D721Med (cell line): ENCODE data around the gene LDLR.

Experiments used
- DNase-seq: peaks from one replicate; pipeline ENCODE4 v3.0.0; 2011; ENCODE audit warnings: low spot score; ENCODE audit not compliant: insufficient read length
- FAIRE-seq: peaks from 2 replicates; lab custom pipeline; 2011; peaks lifted over from hg19 to GRCh38; lab: Jason Lieb, UNC
- TF ChIP-seq, protein P1 (sequence below): IDR thresholded peaks from 2 replicates; pipeline ENCODE4 v1.5.1; 2012; ENCODE audit warnings: mild to moderate bottlenecking, control low read depth; ENCODE audit not compliant: insufficient read depth; ENCODE audit errors: missing control alignments

The LDLR gene

DNA sequence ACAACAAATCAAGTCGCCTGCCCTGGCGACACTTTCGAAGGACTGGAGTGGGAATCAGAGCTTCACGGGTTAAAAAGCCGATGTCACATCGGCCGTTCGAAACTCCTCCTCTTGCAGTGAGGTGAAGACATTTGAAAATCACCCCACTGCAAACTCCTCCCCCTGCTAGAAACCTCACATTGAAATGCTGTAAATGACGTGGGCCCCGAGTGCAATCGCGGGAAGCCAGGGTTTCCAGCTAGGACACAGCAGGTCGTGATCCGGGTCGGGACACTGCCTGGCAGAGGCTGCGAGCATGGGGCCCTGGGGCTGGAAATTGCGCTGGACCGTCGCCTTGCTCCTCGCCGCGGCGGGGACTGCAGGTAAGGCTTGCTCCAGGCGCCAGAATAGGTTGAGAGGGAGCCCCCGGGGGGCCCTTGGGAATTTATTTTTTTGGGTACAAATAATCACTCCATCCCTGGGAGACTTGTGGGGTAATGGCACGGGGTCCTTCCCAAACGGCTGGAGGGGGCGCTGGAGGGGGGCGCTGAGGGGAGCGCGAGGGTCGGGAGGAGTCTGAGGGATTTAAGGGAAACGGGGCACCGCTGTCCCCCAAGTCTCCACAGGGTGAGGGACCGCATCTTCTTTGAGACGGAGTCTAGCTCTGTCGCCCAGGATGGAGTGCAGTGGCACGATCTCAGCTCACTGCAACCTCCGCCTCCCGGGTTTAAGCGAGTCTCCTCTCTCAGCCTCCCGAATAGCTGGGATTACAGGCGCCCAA lies at the start of gene LDLR:
Gene LDLR, plus strand, starts transcription at position 210 of the 760 bp plus-strand sequence. Its CDS starts 86 bp downstream, at position 296.
- peak; percentile 48 for DNase-seq
- no peak for FAIRE-seq

DNA sequence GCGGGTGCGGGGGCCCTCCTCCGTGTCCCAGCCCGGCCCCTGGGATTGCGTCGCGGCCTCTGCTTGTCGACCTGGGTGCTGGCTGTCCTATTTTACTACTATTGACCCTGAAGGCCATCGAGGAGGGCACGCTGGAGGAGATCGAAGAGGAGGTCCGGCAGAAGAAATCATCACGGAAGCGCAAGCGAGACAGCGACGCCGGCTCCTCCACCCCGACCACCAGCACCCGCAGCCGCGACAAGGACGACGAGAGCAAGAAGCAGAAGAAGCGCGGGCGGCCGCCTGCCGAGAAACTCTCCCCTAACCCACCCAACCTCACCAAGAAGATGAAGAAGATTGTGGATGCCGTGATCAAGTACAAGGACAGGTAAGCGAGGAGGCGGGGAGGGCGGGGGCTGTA lies 48.1 kb upstream of the LDLR start:
- FAIRE-seq = no peak
- DNase-seq = no peak
- TF ChIP-seq, protein P1, sequence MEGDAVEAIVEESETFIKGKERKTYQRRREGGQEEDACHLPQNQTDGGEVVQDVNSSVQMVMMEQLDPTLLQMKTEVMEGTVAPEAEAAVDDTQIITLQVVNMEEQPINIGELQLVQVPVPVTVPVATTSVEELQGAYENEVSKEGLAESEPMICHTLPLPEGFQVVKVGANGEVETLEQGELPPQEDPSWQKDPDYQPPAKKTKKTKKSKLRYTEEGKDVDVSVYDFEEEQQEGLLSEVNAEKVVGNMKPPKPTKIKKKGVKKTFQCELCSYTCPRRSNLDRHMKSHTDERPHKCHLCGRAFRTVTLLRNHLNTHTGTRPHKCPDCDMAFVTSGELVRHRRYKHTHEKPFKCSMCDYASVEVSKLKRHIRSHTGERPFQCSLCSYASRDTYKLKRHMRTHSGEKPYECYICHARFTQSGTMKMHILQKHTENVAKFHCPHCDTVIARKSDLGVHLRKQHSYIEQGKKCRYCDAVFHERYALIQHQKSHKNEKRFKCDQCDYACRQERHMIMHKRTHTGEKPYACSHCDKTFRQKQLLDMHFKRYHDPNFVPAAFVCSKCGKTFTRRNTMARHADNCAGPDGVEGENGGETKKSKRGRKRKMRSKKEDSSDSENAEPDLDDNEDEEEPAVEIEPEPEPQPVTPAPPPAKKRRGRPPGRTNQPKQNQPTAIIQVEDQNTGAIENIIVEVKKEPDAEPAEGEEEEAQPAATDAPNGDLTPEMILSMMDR = no peak

More for the DNA sequence above, at the start of gene LDLR:
- TF ChIP-seq, protein P1 = no peak

DNA sequence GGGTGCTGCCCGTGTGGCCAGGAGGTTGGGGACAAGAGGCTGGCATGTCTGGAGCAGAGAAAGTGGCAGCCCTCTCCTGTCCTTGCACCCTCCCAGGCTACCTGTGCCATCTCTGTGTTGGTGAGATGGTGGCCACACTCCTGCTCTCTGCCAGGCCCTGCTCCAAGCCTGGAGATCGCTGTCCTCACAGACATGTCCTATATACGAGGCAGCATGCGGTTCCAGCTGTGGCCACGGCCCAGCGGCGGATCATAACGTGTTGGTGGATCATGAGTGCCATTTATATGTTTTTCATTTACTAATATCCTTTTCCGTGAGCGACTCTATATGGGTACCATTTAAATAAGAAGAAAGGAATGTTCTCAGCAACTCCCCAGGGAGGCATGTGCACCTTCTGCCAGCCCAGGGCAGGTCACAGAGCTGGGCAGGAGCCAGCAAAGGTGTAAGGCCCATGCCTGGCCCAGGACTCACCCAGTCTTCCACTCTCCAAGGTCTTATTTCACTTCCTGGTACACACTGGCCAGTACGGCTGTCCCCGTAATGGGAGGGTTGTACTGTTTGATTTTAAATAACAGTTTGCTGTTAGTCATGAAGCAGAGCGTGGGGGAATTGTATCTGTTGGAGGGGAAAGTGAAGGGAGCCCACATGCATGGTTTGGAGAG lies 47.2 kb upstream of the LDLR start:
- FAIRE-seq (no peak), DNase-seq (no peak)
- TF ChIP-seq, protein P1 = no peak

DNA sequence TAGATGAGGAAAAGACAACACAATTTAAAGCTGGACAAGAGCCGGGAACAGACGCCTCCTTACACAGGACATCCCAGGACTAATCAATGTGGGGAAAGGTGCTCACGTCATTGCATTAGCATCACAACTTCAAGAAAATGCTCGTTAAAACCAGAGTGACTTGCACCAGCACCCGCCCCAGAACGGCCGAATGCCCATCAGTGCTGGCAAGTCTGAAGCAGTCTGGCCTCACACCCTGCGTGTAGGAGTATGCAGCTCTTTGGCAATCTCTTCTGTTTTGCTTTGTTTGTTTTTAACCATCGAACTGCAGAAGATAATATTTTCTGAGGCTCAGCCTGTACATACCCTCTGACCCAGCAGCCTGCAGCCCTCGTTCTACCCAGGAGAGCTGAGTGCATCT lies 44.8 kb upstream of the LDLR start:
- TF ChIP-seq, protein P1 = no peak
- FAIRE-seq = no peak
- DNase-seq = no peak

DNA sequence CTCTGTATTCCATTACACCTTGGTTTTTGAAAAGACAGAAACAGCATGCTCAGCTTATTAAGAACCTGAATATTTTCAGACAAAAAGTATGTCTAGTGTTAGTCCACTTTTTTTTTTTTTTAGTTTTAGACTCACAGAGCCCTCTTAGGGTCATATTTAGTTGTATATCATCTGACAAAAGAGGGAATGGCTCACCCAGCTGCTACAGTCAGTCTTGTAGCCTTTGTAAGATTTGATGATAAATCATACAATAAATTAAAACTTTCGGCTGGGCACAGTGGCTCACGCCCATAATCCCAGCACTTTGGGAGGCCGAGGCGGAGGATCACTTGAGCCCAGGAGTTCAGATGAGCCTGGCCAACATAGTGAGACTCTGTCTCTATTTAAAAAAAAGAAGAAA lies 43.7 kb upstream of the LDLR start:
- TF ChIP-seq, protein P1 = no peak
- DNase-seq (no peak), FAIRE-seq (no peak)

DNA sequence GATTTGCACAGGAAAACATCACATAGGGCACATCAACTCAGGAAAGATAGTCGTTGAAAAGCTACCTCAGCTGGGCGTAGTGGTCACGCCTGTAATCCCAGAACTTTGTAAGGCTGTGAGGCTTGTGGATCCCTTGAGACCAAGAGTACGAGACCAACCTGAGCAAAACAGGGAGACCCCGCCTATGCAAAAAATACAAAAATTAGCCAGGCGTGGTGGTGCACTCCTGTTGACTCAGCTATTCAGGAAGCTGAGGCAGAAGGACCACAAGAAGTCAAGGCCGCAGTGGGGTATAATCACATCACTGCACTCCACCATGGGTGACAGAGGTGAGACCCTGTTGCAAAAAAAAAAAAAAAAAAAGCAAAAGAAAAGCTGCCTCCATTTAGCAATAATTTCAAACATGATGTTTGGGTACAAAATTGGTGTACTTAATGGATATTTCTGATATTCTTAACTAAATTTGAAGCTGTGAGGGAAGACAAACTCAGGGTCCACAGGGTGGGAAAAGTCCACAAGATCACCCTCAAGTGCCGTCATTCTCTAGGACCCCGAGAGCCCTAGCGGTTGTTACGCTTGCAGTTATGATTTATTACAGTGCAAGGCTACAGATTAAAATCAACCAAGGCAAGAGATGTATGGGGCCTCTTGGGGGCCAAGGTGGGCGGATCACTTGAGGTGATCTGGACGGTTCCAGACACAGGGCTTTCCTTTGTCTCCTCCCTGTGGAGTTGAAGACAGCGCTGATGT lies 42.5 kb upstream of the LDLR start:
- DNase-seq = no peak
- no peak for FAIRE-seq
- TF ChIP-seq, protein P1 = no peak
